Ishikawa (cell line): ENCODE results near the gene CACNB2.

Experiments
- CEBPB ChIP-seq: IDR thresholded peaks from 2 replicates; pipeline ENCODE4 v1.6.1; 2012
- CREB1 ChIP-seq: IDR thresholded peaks from 2 replicates; pipeline ENCODE4 v1.6.1; 2012; ENCODE audit warnings: low read depth
- EGR1 ChIP-seq: IDR thresholded peaks from 2 replicates; pipeline ENCODE4 v1.6.1; 2012
- EP300 ChIP-seq: IDR thresholded peaks from 2 replicates; pipeline ENCODE4 v1.6.1; 2012; ENCODE audit warnings: borderline replicate concordance
- FOXM1 ChIP-seq: IDR thresholded peaks from 2 replicates; pipeline ENCODE4 v1.6.1; 2012; ENCODE audit warnings: low read depth, borderline replicate concordance
- MAX ChIP-seq: IDR thresholded peaks from 2 replicates; pipeline ENCODE4 v1.6.1; 2012
- NFIC ChIP-seq: IDR thresholded peaks from 2 replicates; pipeline ENCODE4 v1.6.1; 2012
- RAD21 ChIP-seq: IDR thresholded peaks from 2 replicates; pipeline ENCODE4 v1.6.1; 2012; ENCODE audit warnings: low read depth
- REST ChIP-seq: IDR thresholded peaks from 2 replicates; pipeline ENCODE4 v1.6.1; 2012; ENCODE audit warnings: low read depth, mild to moderate bottlenecking
- TAF1 ChIP-seq: IDR thresholded peaks from 2 replicates; pipeline ENCODE4 v1.6.1; 2012; ENCODE audit warnings: low read depth, mild to moderate bottlenecking
- TCF12 ChIP-seq: IDR thresholded peaks from 2 replicates; pipeline ENCODE4 v1.6.1; 2012; ENCODE audit warnings: low read depth
- TEAD4 ChIP-seq: IDR thresholded peaks from 2 replicates; pipeline ENCODE4 v1.6.1; 2012
- USF1 ChIP-seq: IDR thresholded peaks from 2 replicates; pipeline ENCODE4 v1.6.1; 2012
- YY1 ChIP-seq: IDR thresholded peaks from 2 replicates; pipeline ENCODE4 v1.6.1; 2012; ENCODE audit warnings: low read depth
- ZBTB7A ChIP-seq: IDR thresholded peaks from 2 replicates; pipeline ENCODE4 v1.6.1; 2012; ENCODE audit warnings: low read depth

Gene CACNB2

GRCh38 chr10:18294633-18295032 lies 154.4 kb downstream of the CACNB2 start:
- TF ChIP-seq TCF12 (no peak), TEAD4 (no peak), REST (no peak), EGR1 (no peak), RAD21 (no peak), NFIC (no peak), EP300 (no peak), MAX (no peak), YY1 (no peak), CEBPB (no peak), CREB1 (no peak), FOXM1 (no peak), ZBTB7A (no peak), USF1 (no peak), TAF1 (no peak)

- TF ChIP-seq RAD21 (no peak), NFIC (no peak), CEBPB (no peak), MAX (no peak), REST (no peak), TCF12 (no peak), USF1 (no peak), ZBTB7A (no peak), TAF1 (no peak), EP300 (no peak), YY1 (no peak), CREB1 (no peak), EGR1 (no peak), FOXM1 (no peak)
Observed at GRCh38 chr10:18297659-18298058, 157.4 kb downstream of the CACNB2 start.

- TF ChIP-seq REST (no peak), CREB1 (no peak), TEAD4 (no peak), YY1 (no peak)
Observed at GRCh38 chr10:18298256-18298655, 158.0 kb downstream of the CACNB2 start.

GRCh38 chr10:18303851-18304801 lies 163.9 kb downstream of the CACNB2 start:
- TF ChIP-seq TEAD4: no peak
- no peak for TF ChIP-seq CEBPB
- no peak for TF ChIP-seq TAF1
- no peak for TF ChIP-seq CREB1
- TF ChIP-seq USF1: no peak
- TF ChIP-seq REST: no peak
- TF ChIP-seq TCF12: no peak
- TF ChIP-seq FOXM1: no peak
- TF ChIP-seq EGR1: no peak
